Body of pancreas (tissue), 4 donors: ENCODE data around the gene RUSC2.

Experiments used
- POLR2A ChIP-seq, 3 donors: fragments of 450-650 bp; IDR thresholded peaks; one replicate each; pipeline ENCODE4 v1.6.1; 2016; ENCODE audit warnings: antibody characterized with exemption in 3 of 3, mild to moderate bottlenecking in 2 of 3
- TF ChIP-seq, protein P1 (sequence below), 7 experiments: fragments of 450-650 bp in 4 of 7; fragments of 200-600 bp in 3 of 7; sonication (generic) in 3 of 7; IDR thresholded peaks; one replicate each; pipeline ENCODE4 v1.5.1; 2016 to 2019; ENCODE audit warnings: antibody characterized with exemption in 7 of 7

- TF ChIP-seq, protein P1, sequence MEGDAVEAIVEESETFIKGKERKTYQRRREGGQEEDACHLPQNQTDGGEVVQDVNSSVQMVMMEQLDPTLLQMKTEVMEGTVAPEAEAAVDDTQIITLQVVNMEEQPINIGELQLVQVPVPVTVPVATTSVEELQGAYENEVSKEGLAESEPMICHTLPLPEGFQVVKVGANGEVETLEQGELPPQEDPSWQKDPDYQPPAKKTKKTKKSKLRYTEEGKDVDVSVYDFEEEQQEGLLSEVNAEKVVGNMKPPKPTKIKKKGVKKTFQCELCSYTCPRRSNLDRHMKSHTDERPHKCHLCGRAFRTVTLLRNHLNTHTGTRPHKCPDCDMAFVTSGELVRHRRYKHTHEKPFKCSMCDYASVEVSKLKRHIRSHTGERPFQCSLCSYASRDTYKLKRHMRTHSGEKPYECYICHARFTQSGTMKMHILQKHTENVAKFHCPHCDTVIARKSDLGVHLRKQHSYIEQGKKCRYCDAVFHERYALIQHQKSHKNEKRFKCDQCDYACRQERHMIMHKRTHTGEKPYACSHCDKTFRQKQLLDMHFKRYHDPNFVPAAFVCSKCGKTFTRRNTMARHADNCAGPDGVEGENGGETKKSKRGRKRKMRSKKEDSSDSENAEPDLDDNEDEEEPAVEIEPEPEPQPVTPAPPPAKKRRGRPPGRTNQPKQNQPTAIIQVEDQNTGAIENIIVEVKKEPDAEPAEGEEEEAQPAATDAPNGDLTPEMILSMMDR (IDR thresholded peaks at IDR 0.05), result no peak
- TF ChIP-seq POLR2A (IDR thresholded peaks at IDR 0.05), result no peak
Observed at GRCh38 chr9:35500130-35500748, 10.3 kb downstream of the RUSC2 start.
